ENCODE results near the gene PMM2.

Gene PMM2

GRCh38 chr16:8764525-8765250, 33.0 kb upstream of the PMM2 start:
- no peak overlapping the region for H3K4me3 ChIP-seq (ENCODE audit: low read depth, low read length)
- TF ChIP-seq CTCF (IDR thresholded peaks at IDR 0.05; ENCODE audit: low read depth, low read length): no peak
- no peaks in the 10 kb centered on the region for H3K9me3 ChIP-seq (ENCODE audit: severe bottlenecking)
- H3K27ac ChIP-seq: no peak overlapping the region
- H3K36me3 ChIP-seq: no peaks in the 10 kb centered on the region
- peaks cover 5% of the 10 kb centered on the region for H3K27me3 ChIP-seq (ENCODE audit: insufficient read depth, low read depth, severe bottlenecking)
- no peak for DNase-seq

GRCh38 chr16:8767176-8767575, 30.5 kb upstream of the PMM2 start:
- TF ChIP-seq CTCF (IDR thresholded peaks at IDR 0.05; ENCODE audit: low read depth, low read length): no peak
- no peaks in the 10 kb centered on the region for H3K36me3 ChIP-seq
- DNase-seq: no peak
- H3K4me3 ChIP-seq (ENCODE audit: low read depth, low read length): no peak overlapping the region
- no peak overlapping the region for H3K27ac ChIP-seq
- no peaks in the 10 kb centered on the region for H3K27me3 ChIP-seq (ENCODE audit: insufficient read depth, low read depth, severe bottlenecking)
- no peaks in the 10 kb centered on the region for H3K9me3 ChIP-seq (ENCODE audit: severe bottlenecking)

- H3K36me3 ChIP-seq: no peaks in the 10 kb centered on the region
- H3K4me3 ChIP-seq (ENCODE audit: low read depth, low read length): no peak overlapping the region
- no peaks in the 10 kb centered on the region for H3K9me3 ChIP-seq (ENCODE audit: severe bottlenecking)
- no peaks in the 10 kb centered on the region for H3K27me3 ChIP-seq (ENCODE audit: insufficient read depth, low read depth, severe bottlenecking)
- no peak for TF ChIP-seq CTCF (IDR thresholded peaks at IDR 0.05; ENCODE audit: low read depth, low read length)
- DNase-seq: no peak
- H3K27ac ChIP-seq: no peak overlapping the region
Observed at GRCh38 chr16:8768283-8768682, 29.4 kb upstream of the PMM2 start.

GRCh38 chr16:8768692-8769091, 28.9 kb upstream of the PMM2 start:
- Histone ChIP-seq H3K9me3 (ENCODE audit: severe bottlenecking) (no peaks in the 10 kb centered on the region), H3K36me3 (no peaks in the 10 kb centered on the region), H3K27me3 (ENCODE audit: insufficient read depth, low read depth, severe bottlenecking) (no peaks in the 10 kb centered on the region), H3K27ac (no peak overlapping the region), H3K4me3 (ENCODE audit: low read depth, low read length) (no peak overlapping the region)
- TF ChIP-seq CTCF (IDR thresholded peaks at IDR 0.05; ENCODE audit: low read depth, low read length): no peak
- no peak for DNase-seq

- Histone ChIP-seq H3K36me3 (no peaks in the 10 kb centered on the region), H3K27ac (no peak overlapping the region), H3K9me3 (ENCODE audit: severe bottlenecking) (peaks cover 2% of the 10 kb centered on the region), H3K4me3 (ENCODE audit: low read depth, low read length) (no peak overlapping the region), H3K27me3 (ENCODE audit: insufficient read depth, low read depth, severe bottlenecking) (no peaks in the 10 kb centered on the region)
- no peak for DNase-seq
- no peak for TF ChIP-seq CTCF (IDR thresholded peaks at IDR 0.05; ENCODE audit: low read depth, low read length)
Observed at GRCh38 chr16:8773537-8773936, 24.1 kb upstream of the PMM2 start.

- TF ChIP-seq CTCF (IDR thresholded peaks at IDR 0.05; ENCODE audit: low read depth, low read length): no peak
- Histone ChIP-seq H3K36me3 (no peaks in the 10 kb centered on the region), H3K27ac (no peak overlapping the region), H3K27me3 (ENCODE audit: insufficient read depth, low read depth, severe bottlenecking) (no peaks in the 10 kb centered on the region), H3K4me3 (ENCODE audit: low read depth, low read length) (no peak overlapping the region), H3K9me3 (ENCODE audit: severe bottlenecking) (peaks cover 2% of the 10 kb centered on the region)
- DNase-seq: no peak
Observed at GRCh38 chr16:8774208-8774607, 23.4 kb upstream of the PMM2 start.
